Karpas-422 (cell line): Measurements from ENCODE around the gene FPR1. TPM values are rescaled to one million over a fixed set of nuclear protein-coding genes. Genes with fewer than 3 reads are reported as not detected.
A peak's percentile ranks its signal among the peaks of the same experiment; 100 is the strongest.

ENCODE experiments used
- DNase-seq: peaks from one replicate; pipeline ENCODE4 v3.0.0-alpha.2; 2015
- H2AFZ ChIP-seq: fragments of 200-600 bp; sonication (generic); 2 replicates; pipeline ENCODE4 v1.6.1; 2014; ENCODE audit warnings: antibody characterized with exemption, low read length, mixed read lengths
- H3K27ac ChIP-seq: fragments of 200-600 bp; sonication (generic); 2 replicates; pipeline ENCODE4 v1.5.1; 2014; ENCODE audit warnings: mild to moderate bottlenecking, low read length, moderate library complexity
- H3K27me3 ChIP-seq: fragments of 200-600 bp; sonication (generic); 2 replicates; pipeline ENCODE4 v1.6.1; 2014; ENCODE audit warnings: low read length, mixed read lengths
- H3K36me3 ChIP-seq: fragments of 200-600 bp; sonication (generic); 2 replicates; pipeline ENCODE4 v1.6.1; 2014; ENCODE audit warnings: low read length, mixed read lengths; ENCODE audit not compliant: insufficient read depth
- H3K4me1 ChIP-seq: fragments of 200-600 bp; sonication (generic); 2 replicates; pipeline ENCODE4 v1.6.1; 2014; ENCODE audit warnings: mild to moderate bottlenecking, low read length, mixed read lengths
- H3K4me2 ChIP-seq: fragments of 200-600 bp; sonication (generic); 2 replicates; pipeline ENCODE4 v1.6.1; 2014; ENCODE audit warnings: low read length, low read depth, mild to moderate bottlenecking; ENCODE audit not compliant: poor library complexity, severe bottlenecking
- H3K4me3 ChIP-seq: fragments of 200-600 bp; sonication (generic); 2 replicates; pipeline ENCODE4 v1.5.1; 2014; ENCODE audit warnings: mild to moderate bottlenecking, antibody characterized with exemption, low read length, mixed read lengths
- H3K79me2 ChIP-seq: fragments of 200-600 bp; sonication (generic); 2 replicates; pipeline ENCODE4 v1.6.1; 2014; ENCODE audit warnings: mild to moderate bottlenecking, low read length, mixed read lengths
- H3K9ac ChIP-seq: fragments of 200-600 bp; sonication (generic); 2 replicates; pipeline ENCODE4 v1.6.0; 2014; ENCODE audit warnings: low read length
- H3K9me2 ChIP-seq: fragments of 200-600 bp; sonication (generic), shearing (Covaris generic); replicated peaks from 2 replicates; pipeline ENCODE4 v1.6.0; 2014; ENCODE audit warnings: mild to moderate bottlenecking, low read length, moderate library complexity; ENCODE audit not compliant: insufficient read depth
- H3K9me3 ChIP-seq: fragments of 300-700, 200-600 bp; sonication (generic); 2 replicates; pipeline ENCODE4 v1.6.1; 2014; ENCODE audit warnings: low read length, mixed read lengths
- H4K20me1 ChIP-seq: fragments of 200-600 bp; sonication (generic); 2 replicates; pipeline ENCODE4 v1.6.1; 2014; ENCODE audit warnings: mild to moderate bottlenecking, antibody characterized with exemption, low read length, low read depth; ENCODE audit not compliant: insufficient read depth
- total RNA-seq: library from RNA; depleted of rRNA; stranded (reverse); fragments of >200 nt; shearing (Covaris generic); gene quantifications from 2 replicates; pipeline ENCODE4 v1.2.3, GENCODE V29; 2014; ENCODE audit warnings: low replicate concordance

The FPR1 gene
- total RNA-seq, 1 experiment from 2014 or later: 14.8 TPM

- no peaks in the 10 kb centered on the region for H3K9me3 ChIP-seq
- H3K4me1 ChIP-seq: peaks cover 21% of the 10 kb centered on the region
- no peak overlapping the region for H3K27ac ChIP-seq
- no peaks in the 10 kb centered on the region for H3K9me2 ChIP-seq
- no peak overlapping the region for H2AFZ ChIP-seq
- H3K27me3 ChIP-seq: no peaks in the 10 kb centered on the region
- no peak overlapping the region for H3K4me3 ChIP-seq
- no peaks in the 10 kb centered on the region for H4K20me1 ChIP-seq
- no peaks in the 10 kb centered on the region for H3K79me2 ChIP-seq
- DNase-seq: peak; percentile 67
- no peak overlapping the region for H3K4me2 ChIP-seq
- no peak overlapping the region for H3K9ac ChIP-seq
- H3K36me3 ChIP-seq: no peaks in the 10 kb centered on the region
These were observed 21.3 kb upstream of the FPR1 start for GRCh38 chr19:51772977-51773376.

GRCh38 chr19:51771376-51772130 lies 19.9 kb upstream of the FPR1 start:
- Histone ChIP-seq H3K27ac (no peak overlapping the region), H3K9me3 (no peaks in the 10 kb centered on the region), H3K79me2 (no peaks in the 10 kb centered on the region), H4K20me1 (no peaks in the 10 kb centered on the region), H3K9ac (no peak overlapping the region), H2AFZ (no peak overlapping the region), H3K36me3 (no peaks in the 10 kb centered on the region), H3K9me2 (no peaks in the 10 kb centered on the region), H3K4me3 (no peak overlapping the region), H3K27me3 (no peaks in the 10 kb centered on the region), H3K4me2 (no peak overlapping the region), H3K4me1 (peaks cover 16% of the 10 kb centered on the region)
- no peak for DNase-seq

DNA sequence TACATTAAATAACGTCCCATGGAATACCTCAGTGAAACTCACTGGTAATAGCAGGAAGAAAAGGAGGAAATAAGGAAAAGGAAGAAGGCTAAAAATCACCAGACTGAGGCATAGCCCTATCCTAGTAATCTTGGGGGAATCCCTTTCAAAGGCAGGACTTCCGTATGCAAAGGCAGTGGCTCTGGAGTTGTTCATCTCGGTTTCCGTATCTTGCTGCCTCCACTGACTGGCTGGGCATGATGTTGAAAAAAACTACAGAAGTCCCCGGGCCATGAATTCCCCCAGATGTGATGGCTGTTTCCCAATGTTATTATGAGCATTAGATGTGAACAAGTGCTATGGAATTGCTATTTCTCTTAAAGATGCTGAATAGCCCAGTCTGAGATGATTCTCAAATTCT lies 14.8 kb upstream of the FPR1 start:
- H3K4me1 ChIP-seq: 0 out of 2 replicates have a peak, but pooled peaks cover 1% of the 10 kb centered on the region
- no peaks in the 10 kb centered on the region for H3K36me3 ChIP-seq
- H3K79me2 ChIP-seq: no peaks in the 10 kb centered on the region
- no peaks in the 10 kb centered on the region for H3K27me3 ChIP-seq
- no peak overlapping the region for H3K9ac ChIP-seq
- no peak overlapping the region for H3K4me3 ChIP-seq
- H3K9me2 ChIP-seq: no peaks in the 10 kb centered on the region
- no peak overlapping the region for H2AFZ ChIP-seq
- no peak overlapping the region for H3K4me2 ChIP-seq
- no peaks in the 10 kb centered on the region for H3K9me3 ChIP-seq
- no peak for DNase-seq
- H3K27ac ChIP-seq: no peak overlapping the region
- no peaks in the 10 kb centered on the region for H4K20me1 ChIP-seq

GRCh38 chr19:51765086-51765485 lies 13.4 kb upstream of the FPR1 start:
- no peaks in the 10 kb centered on the region for H3K4me1 ChIP-seq
- H3K27ac ChIP-seq: no peak overlapping the region
- H3K27me3 ChIP-seq: no peaks in the 10 kb centered on the region
- H2AFZ ChIP-seq: no peak overlapping the region
- no peak overlapping the region for H3K9ac ChIP-seq
- H3K79me2 ChIP-seq: no peaks in the 10 kb centered on the region
- no peaks in the 10 kb centered on the region for H3K9me2 ChIP-seq
- H3K4me2 ChIP-seq: no peak overlapping the region
- H4K20me1 ChIP-seq: no peaks in the 10 kb centered on the region
- H3K9me3 ChIP-seq: no peaks in the 10 kb centered on the region
- no peak overlapping the region for H3K4me3 ChIP-seq
- H3K36me3 ChIP-seq: no peaks in the 10 kb centered on the region
- DNase-seq: no peak

- Histone ChIP-seq H3K9me2 (no peaks in the 10 kb centered on the region), H3K9me3 (no peaks in the 10 kb centered on the region), H3K27ac (no peak overlapping the region), H3K4me3 (no peak overlapping the region), H3K79me2 (no peaks in the 10 kb centered on the region), H3K27me3 (no peaks in the 10 kb centered on the region), H3K4me2 (no peak overlapping the region), H3K4me1 (no peaks in the 10 kb centered on the region), H3K9ac (no peak overlapping the region), H2AFZ (no peak overlapping the region), H3K36me3 (no peaks in the 10 kb centered on the region), H4K20me1 (no peaks in the 10 kb centered on the region)
- DNase-seq: no peak
These were observed 10.0 kb upstream of the FPR1 start for GRCh38 chr19:51761696-51762095.

GRCh38 chr19:51760697-51761356 lies 9.1 kb upstream of the FPR1 start, which contains the start of gene FPR2:
TSS of gene FPR2 (plus strand) at chr19:51761180. CDS start at chr19:51768659, 7,479 bp downstream.
- H3K27me3 ChIP-seq: no peaks in the 10 kb centered on the region
- H3K9ac ChIP-seq: no peak within 1 kb of the TSS
- no peak within 1 kb of the TSS for H3K4me2 ChIP-seq
- H3K4me1 ChIP-seq: no peaks in the 10 kb centered on the region
- H2AFZ ChIP-seq: no peak within 1 kb of the TSS
- no peak within 1 kb of the TSS for H3K4me3 ChIP-seq
- H3K27ac ChIP-seq: no peak within 1 kb of the TSS
- no peak for DNase-seq
- no peaks in the 10 kb centered on the region for H4K20me1 ChIP-seq
- no peaks in the 10 kb centered on the region for H3K79me2 ChIP-seq
- H3K9me3 ChIP-seq: no peaks in the 10 kb centered on the region
- no peaks in the 10 kb centered on the region for H3K36me3 ChIP-seq
- no peaks in the 10 kb centered on the region for H3K9me2 ChIP-seq

DNA sequence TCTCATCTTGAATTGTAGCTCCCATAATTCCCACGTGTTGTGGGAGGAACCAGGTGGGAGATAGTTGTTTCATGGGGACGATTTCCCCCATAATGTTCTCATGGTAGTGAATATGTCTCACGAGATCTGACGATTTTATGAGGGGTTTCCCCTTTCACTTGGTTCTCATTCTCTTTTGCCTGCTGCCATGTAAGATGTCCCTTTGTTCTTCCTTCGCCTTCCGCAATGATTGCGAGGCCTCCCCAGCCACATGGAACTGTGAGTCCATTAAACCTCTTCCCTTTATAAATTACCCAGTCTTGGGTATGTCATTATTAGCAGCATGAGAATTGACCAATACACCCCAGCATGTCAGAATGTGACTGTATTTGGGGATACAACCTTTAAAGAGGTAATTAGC lies 3.9 kb upstream of the FPR1 start:
- Histone ChIP-seq H3K27ac (no peak overlapping the region), H3K4me1 (peaks cover 25% of the 10 kb centered on the region), H3K9me3 (no peaks in the 10 kb centered on the region), H2AFZ (no peak overlapping the region), H3K36me3 (no peaks in the 10 kb centered on the region), H3K9ac (no peak overlapping the region), H3K27me3 (no peaks in the 10 kb centered on the region), H3K4me3 (no peak overlapping the region), H3K9me2 (no peaks in the 10 kb centered on the region), H3K4me2 (no peak overlapping the region), H4K20me1 (no peaks in the 10 kb centered on the region), H3K79me2 (no peaks in the 10 kb centered on the region)
- no peak for DNase-seq

DNA sequence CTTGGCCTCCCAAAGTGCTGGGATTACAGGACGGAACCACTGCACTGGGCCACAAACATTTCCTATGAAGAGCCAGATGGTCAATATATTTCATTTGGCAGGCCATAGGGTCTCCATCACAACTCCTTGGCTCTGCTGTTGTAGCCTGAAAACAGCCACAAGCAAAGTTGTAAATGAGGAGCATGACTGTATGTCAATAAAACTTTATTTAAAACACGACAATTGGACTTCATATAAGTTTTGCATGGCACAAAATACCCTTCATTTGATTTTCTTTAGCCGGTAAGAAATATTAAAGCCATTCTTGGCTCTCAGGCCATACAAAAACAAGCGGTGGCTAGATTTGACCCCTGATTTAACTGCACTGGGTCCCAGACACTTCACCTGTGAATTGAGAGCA lies 3.1 kb upstream of the FPR1 start:
- no peak overlapping the region for H3K4me2 ChIP-seq
- H3K79me2 ChIP-seq: no peaks in the 10 kb centered on the region
- DNase-seq: no peak
- H3K27me3 ChIP-seq: no peaks in the 10 kb centered on the region
- H2AFZ ChIP-seq: no peak overlapping the region
- H3K27ac ChIP-seq: no peak overlapping the region
- H3K9ac ChIP-seq: no peak overlapping the region
- H4K20me1 ChIP-seq: no peaks in the 10 kb centered on the region
- no peaks in the 10 kb centered on the region for H3K9me2 ChIP-seq
- peaks cover 27% of the 10 kb centered on the region for H3K4me1 ChIP-seq
- H3K4me3 ChIP-seq: no peak overlapping the region
- H3K36me3 ChIP-seq: no peaks in the 10 kb centered on the region
- H3K9me3 ChIP-seq: no peaks in the 10 kb centered on the region
